ENCODE data around the gene KCNH1. TPM values are rescaled to one million over a fixed set of nuclear protein-coding genes. Genes with fewer than 3 reads are reported as not detected.

KCNH1 gene
- total RNA-seq, 1 donor: 41.3 TPM

- Histone ChIP-seq H3K79me2 (ENCODE audit: insufficient read depth, low read length) (no peaks in the 10 kb centered on the region), H3K4me1 (ENCODE audit: insufficient read depth, low read length) (peaks cover 5% of the 10 kb centered on the region), H3K4me3 (ENCODE audit: insufficient read depth, low read length) (no peak overlapping the region), H3K36me3 (ENCODE audit: insufficient read depth, low read length) (no peaks in the 10 kb centered on the region), H3K9me3 (ENCODE audit: low read depth, low read length) (no peaks in the 10 kb centered on the region), H3K27ac (ENCODE audit: low read depth, low read length) (no peak overlapping the region), H3K4me2 (ENCODE audit: insufficient read depth, low read length) (no peak overlapping the region), H4K20me1 (ENCODE audit: insufficient read depth, low read length) (no peaks in the 10 kb centered on the region), H2AFZ (ENCODE audit: low read length) (no peak overlapping the region), H3K27me3 (ENCODE audit: insufficient read depth, low read length) (no peaks in the 10 kb centered on the region)
- DNase-seq (ENCODE audit: insufficient read length, low spot score, missing footprints): no peak
- no peak for TF ChIP-seq CTCF (IDR thresholded peaks at IDR 0.05; ENCODE audit: extremely low read depth, low read depth, low read length)
Measured at GRCh38 chr1:210645582-210646257, 488.2 kb downstream of the KCNH1 start.

GRCh38 chr1:210641582-210641981 is 492.4 kb downstream of the KCNH1 start:
- Histone ChIP-seq H3K4me2 (ENCODE audit: insufficient read depth, low read length) (no peak overlapping the region), H3K79me2 (ENCODE audit: insufficient read depth, low read length) (no peaks in the 10 kb centered on the region), H2AFZ (ENCODE audit: low read length) (no peak overlapping the region), H3K27me3 (ENCODE audit: insufficient read depth, low read length) (no peaks in the 10 kb centered on the region), H3K9me3 (ENCODE audit: low read depth, low read length) (no peaks in the 10 kb centered on the region), H4K20me1 (ENCODE audit: insufficient read depth, low read length) (no peaks in the 10 kb centered on the region), H3K27ac (ENCODE audit: low read depth, low read length) (no peak overlapping the region), H3K4me3 (ENCODE audit: insufficient read depth, low read length) (no peak overlapping the region), H3K36me3 (ENCODE audit: insufficient read depth, low read length) (no peaks in the 10 kb centered on the region), H3K4me1 (ENCODE audit: insufficient read depth, low read length) (no peaks in the 10 kb centered on the region)
- TF ChIP-seq CTCF (IDR thresholded peaks at IDR 0.05; ENCODE audit: extremely low read depth, low read depth, low read length): no peak
- no peak for DNase-seq (ENCODE audit: insufficient read length, low spot score, missing footprints)

- Histone ChIP-seq H3K4me1 (ENCODE audit: insufficient read depth, low read length) (no peaks in the 10 kb centered on the region), H4K20me1 (ENCODE audit: insufficient read depth, low read length) (no peaks in the 10 kb centered on the region), H3K36me3 (ENCODE audit: insufficient read depth, low read length) (no peaks in the 10 kb centered on the region), H2AFZ (ENCODE audit: low read length) (no peak overlapping the region), H3K79me2 (ENCODE audit: insufficient read depth, low read length) (no peaks in the 10 kb centered on the region), H3K27ac (ENCODE audit: low read depth, low read length) (no peak overlapping the region), H3K27me3 (ENCODE audit: insufficient read depth, low read length) (no peaks in the 10 kb centered on the region), H3K4me2 (ENCODE audit: insufficient read depth, low read length) (no peak overlapping the region), H3K9me3 (ENCODE audit: low read depth, low read length) (no peaks in the 10 kb centered on the region), H3K4me3 (ENCODE audit: insufficient read depth, low read length) (no peak overlapping the region)
- TF ChIP-seq CTCF (IDR thresholded peaks at IDR 0.05; ENCODE audit: extremely low read depth, low read depth, low read length): no peak
- DNase-seq (ENCODE audit: insufficient read length, low spot score, missing footprints): no peak
Measured at GRCh38 chr1:210635108-210635507, 498.8 kb downstream of the KCNH1 start.

GRCh38 chr1:210633636-210634035 is 500.3 kb downstream of the KCNH1 start:
- H4K20me1 ChIP-seq (ENCODE audit: insufficient read depth, low read length): no peaks in the 10 kb centered on the region

More at GRCh38 chr1:210633636-210634035, 500.3 kb downstream of the KCNH1 start:
- no peaks in the 10 kb centered on the region for H3K9me3 ChIP-seq (ENCODE audit: low read depth, low read length)
- TF ChIP-seq CTCF (IDR thresholded peaks at IDR 0.05; ENCODE audit: extremely low read depth, low read depth, low read length): no peak
- no peaks in the 10 kb centered on the region for H3K27me3 ChIP-seq (ENCODE audit: insufficient read depth, low read length)
- no peak overlapping the region for H3K4me2 ChIP-seq (ENCODE audit: insufficient read depth, low read length)
- no peaks in the 10 kb centered on the region for H3K36me3 ChIP-seq (ENCODE audit: insufficient read depth, low read length)
- no peak overlapping the region for H2AFZ ChIP-seq (ENCODE audit: low read length)
- H3K79me2 ChIP-seq (ENCODE audit: insufficient read depth, low read length): no peaks in the 10 kb centered on the region
- H3K4me3 ChIP-seq (ENCODE audit: insufficient read depth, low read length): no peak overlapping the region
- no peak overlapping the region for H3K27ac ChIP-seq (ENCODE audit: low read depth, low read length)
- no peaks in the 10 kb centered on the region for H3K4me1 ChIP-seq (ENCODE audit: insufficient read depth, low read length)
- no peak for DNase-seq (ENCODE audit: insufficient read length, low spot score, missing footprints)
